Urinary bladder (tissue), 4 donors: ENCODE measurements around the gene IFNAR1. TPM values are rescaled to one million over a fixed set of nuclear protein-coding genes. Genes with fewer than 3 reads are reported as not detected.
"Not testable (repeated sequence)": the region's sequence is repeated elsewhere in the genome, so short reads cannot be mapped to it uniquely, and the experiment has no call there.

Experiments used
- DNase-seq: peaks from one replicate; pipeline ENCODE4 v3.0.0-alpha.2; 2015; ENCODE audit errors: extremely low spot score
- H3K27ac ChIP-seq: one replicate; pipeline ENCODE4 v1.5.1; 2013; ENCODE audit warnings: low read depth, mild to moderate bottlenecking, moderate library complexity
- H3K36me3 ChIP-seq: one replicate; pipeline ENCODE4 v1.6.1; 2013; ENCODE audit warnings: mild to moderate bottlenecking, moderate library complexity; ENCODE audit not compliant: insufficient read depth
- H3K4me1 ChIP-seq: one replicate; pipeline ENCODE4 v1.6.1; 2013; ENCODE audit warnings: mild to moderate bottlenecking, moderate library complexity; ENCODE audit not compliant: insufficient read depth
- H3K4me3 ChIP-seq: one replicate; pipeline ENCODE4 v1.5.1; 2013; ENCODE audit warnings: low read depth, low read length
- WGBS: extraction: QIAGEN DNeasy Blood & Tissue Kit; methylation state at CpG from one replicate; pipeline ENCODE4 v1.1.7; 2013; 5-methylcytosine and 5-hydroxymethylcytosine counted together
- polyA plus RNA-seq: library from polyadenylated mRNA; stranded (reverse); fragments of 200-250 nt; gene quantifications from one replicate; pipeline ENCODE4 v1.2.3, GENCODE V29; 2013
- total RNA-seq: library from RNA; depleted of rRNA; stranded (reverse); fragments of >200 nt; gene quantifications from one replicate; pipeline ENCODE4 v1.2.3, GENCODE V29; 2014
- donor health status: healthy with polysubstance abuse.
- donor health status: healthy.

IFNAR1 gene
- total and polyA plus RNA-seq, 2 donors: 31.6 to 41.7 TPM

- DNase-seq: no peak
- Histone ChIP-seq H3K4me3 (no peak overlapping the region), H3K4me1 (no peaks in the 10 kb centered on the region), H3K36me3 (no peaks in the 10 kb centered on the region), H3K27ac (no peak overlapping the region)
- 89% methylated on average over 7 of the region's 7 CpGs for WGBS
Measured at GRCh38 chr21:33367309-33367973, 42.7 kb downstream of the IFNAR1 start.

- Histone ChIP-seq H3K27ac (no peak overlapping the region), H3K4me1 (no peaks in the 10 kb centered on the region), H3K36me3 (no peaks in the 10 kb centered on the region), H3K4me3 (no peak overlapping the region)
- 80% methylated on average over 4 of the region's 4 CpGs for WGBS
- DNase-seq: no peak
Measured at GRCh38 chr21:33368124-33368523, 43.4 kb downstream of the IFNAR1 start.

- Histone ChIP-seq H3K27ac (no peak overlapping the region), H3K36me3 (no peaks in the 10 kb centered on the region), H3K4me3 (no peak overlapping the region), H3K4me1 (no peaks in the 10 kb centered on the region)
- DNase-seq: no peak
- WGBS: 88% methylated on average over 3 of the region's 3 CpGs
Measured at GRCh38 chr21:33368576-33368975, 43.8 kb downstream of the IFNAR1 start.

- no peak overlapping the region for H3K4me3 ChIP-seq
- 84% methylated on average over 1 of the region's 1 CpG for WGBS
- no peaks in the 10 kb centered on the region for H3K36me3 ChIP-seq
Measured at GRCh38 chr21:33369586-33369985, 44.8 kb downstream of the IFNAR1 start.

GRCh38 chr21:33370305-33370704 lies 45.5 kb downstream of the IFNAR1 start:
- no peak overlapping the region for H3K4me3 ChIP-seq
- H3K27ac ChIP-seq: no peak overlapping the region
- 92% methylated on average over 2 of the region's 2 CpGs for WGBS
- no peak for DNase-seq
- H3K4me1 ChIP-seq: no peaks in the 10 kb centered on the region
- H3K36me3 ChIP-seq: no peaks in the 10 kb centered on the region

More at GRCh38 chr21:33369586-33369985, 44.8 kb downstream of the IFNAR1 start:
- Histone ChIP-seq H3K27ac (no peak overlapping the region), H3K4me1 (no peaks in the 10 kb centered on the region)
- no peak for DNase-seq

GRCh38 chr21:33371366-33371765 lies 46.6 kb downstream of the IFNAR1 start:
- H3K36me3 ChIP-seq: no peaks in the 10 kb centered on the region
- DNase-seq: no peak
- 82% methylated on average over 3 of the region's 3 CpGs for WGBS

GRCh38 chr21:33372582-33372981 lies 47.8 kb downstream of the IFNAR1 start:
- Histone ChIP-seq H3K4me1 (no peaks in the 10 kb centered on the region), H3K4me3 (no peak overlapping the region), H3K27ac (no peak overlapping the region), H3K36me3 (no peaks in the 10 kb centered on the region)
- no peak for DNase-seq
- 98% methylated on average over 11 of the region's 12 CpGs for WGBS

More at GRCh38 chr21:33371366-33371765, 46.6 kb downstream of the IFNAR1 start:
- no peaks in the 10 kb centered on the region for H3K4me1 ChIP-seq
- H3K4me3 ChIP-seq: no peak overlapping the region
- no peak overlapping the region for H3K27ac ChIP-seq

GRCh38 chr21:33373451-33373850 lies 48.7 kb downstream of the IFNAR1 start:
- no peaks in the 10 kb centered on the region for H3K4me1 ChIP-seq
- H3K27ac ChIP-seq: no peak overlapping the region
- no peak for DNase-seq
- H3K4me3 ChIP-seq: no peak overlapping the region
- 80% methylated on average over 2 of the region's 2 CpGs for WGBS
- H3K36me3 ChIP-seq: no peaks in the 10 kb centered on the region

- Histone ChIP-seq H3K4me1 (no peaks in the 10 kb centered on the region), H3K27ac (no peak overlapping the region), H3K36me3 (no peaks in the 10 kb centered on the region), H3K4me3 (no peak overlapping the region)
- WGBS: 63% methylated on average over 2 of the region's 2 CpGs
- DNase-seq: no peak
Measured at GRCh38 chr21:33374080-33374449, 49.3 kb downstream of the IFNAR1 start.

GRCh38 chr21:33374450-33375096 lies 49.8 kb downstream of the IFNAR1 start:
- 25% methylated on average over 4 of the region's 4 CpGs for WGBS
- Histone ChIP-seq H3K4me3 (no peak overlapping the region), H3K27ac (no peak overlapping the region), H3K36me3 (no peaks in the 10 kb centered on the region), H3K4me1 (no peaks in the 10 kb centered on the region)
- DNase-seq: no peak

- WGBS: 66% methylated on average over 5 of the region's 5 CpGs
- H3K4me1 ChIP-seq: no peaks in the 10 kb centered on the region
- no peak overlapping the region for H3K27ac ChIP-seq
- H3K36me3 ChIP-seq: no peaks in the 10 kb centered on the region
- H3K4me3 ChIP-seq: no peak overlapping the region
- no peak for DNase-seq
Measured at GRCh38 chr21:33375101-33375644, 50.4 kb downstream of the IFNAR1 start.

GRCh38 chr21:33377221-33377920 lies 52.6 kb downstream of the IFNAR1 start:
- Histone ChIP-seq H3K27ac (no peak overlapping the region), H3K4me3 (no peak overlapping the region), H3K4me1 (no peaks in the 10 kb centered on the region), H3K36me3 (no peaks in the 10 kb centered on the region)
- 85% methylated on average over 6 of the region's 6 CpGs for WGBS
- no peak for DNase-seq

- Histone ChIP-seq H3K4me1 (no peaks in the 10 kb centered on the region), H3K4me3 (no peak overlapping the region), H3K27ac (no peak overlapping the region), H3K36me3 (no peaks in the 10 kb centered on the region)
- no peak for DNase-seq
- 89% methylated on average over 9 of the region's 9 CpGs for WGBS
Measured at GRCh38 chr21:33378081-33378480, 53.3 kb downstream of the IFNAR1 start.

GRCh38 chr21:33379934-33380333 lies 55.2 kb downstream of the IFNAR1 start:
- WGBS: 63% methylated on average over 1 of the region's 1 CpG
- peak overlapping the region; percentile 93 for H3K27ac ChIP-seq
- not testable (repeated sequence) for H3K4me3 ChIP-seq, H3K4me1 ChIP-seq, H3K36me3 ChIP-seq, DNase-seq
